ENCODE results near the gene ZNF565.
"Not testable (repeated sequence)": the region's sequence is repeated elsewhere in the genome, so short reads cannot be mapped to it uniquely, and the experiment has no call there.

Gene ZNF565

GRCh38 chr19:36149673-36150406 is 64.6 kb downstream of the ZNF565 start:
- DNase-seq = no peak

- no peak for DNase-seq
These were observed 69.8 kb downstream of the ZNF565 start for GRCh38 chr19:36144624-36145023.

GRCh38 chr19:36142496-36142895 is 72.0 kb downstream of the ZNF565 start:
- no peak for DNase-seq

GRCh38 chr19:36142046-36142445 is 72.4 kb downstream of the ZNF565 start:
- DNase-seq = no peak

- DNase-seq = peak; percentile 82 to 88
These were observed 73.2 kb downstream of the ZNF565 start for GRCh38 chr19:36141039-36141927.

- DNase-seq = peak; percentile 9 to 28
These were observed 74.0 kb downstream of the ZNF565 start for GRCh38 chr19:36140304-36141038.

GRCh38 chr19:36139473-36140303 is 74.8 kb downstream of the ZNF565 start, which contains the start of gene CAPNS1:
TSS of gene CAPNS1 (plus strand) at chr19:36140066. CDS start at chr19:36141012, 946 bp downstream.
- peak; percentile 97 to 98 for DNase-seq

- no peak for DNase-seq
These were observed 75.4 kb downstream of the ZNF565 start for GRCh38 chr19:36139120-36139472.

- peak in 1 of 2 donors; percentile 38 for DNase-seq
These were observed 77.3 kb downstream of the ZNF565 start for GRCh38 chr19:36136964-36137686.

- DNase-seq = not testable (repeated sequence)
These were observed 79.6 kb downstream of the ZNF565 start for GRCh38 chr19:36134867-36135266.

All from inflammatory macrophage (primary cell).